COLO829 (cell line): ENCODE measurements around the gene IGSF23.

ENCODE experiments used
- DNase-seq: peaks from one replicate; pipeline ENCODE4 v3.0.0; 2012; ENCODE audit warnings: low spot score

The IGSF23 gene

GRCh38 chr19:44641501-44642265 lies 28.3 kb downstream of the IGSF23 start:
- DNase-seq = no peak

- no peak for DNase-seq
These were observed 29.0 kb downstream of the IGSF23 start for GRCh38 chr19:44642377-44642776.

GRCh38 chr19:44643605-44644401 lies 30.4 kb downstream of the IGSF23 start, which contains the start of gene PVR:
TSS of gene PVR (plus strand) at chr19:44643910. CDS start at chr19:44644097, 187 bp downstream.
- peak; percentile 84 for DNase-seq

GRCh38 chr19:44644402-44645016 lies 31.1 kb downstream of the IGSF23 start:
- DNase-seq = no peak

GRCh38 chr19:44645407-44646048 lies 32.2 kb downstream of the IGSF23 start:
- no peak for DNase-seq

GRCh38 chr19:44646049-44646416 lies 32.7 kb downstream of the IGSF23 start:
- no peak for DNase-seq

- DNase-seq = no peak
These were observed 33.8 kb downstream of the IGSF23 start for GRCh38 chr19:44647144-44647543.

- no peak for DNase-seq
These were observed 35.4 kb downstream of the IGSF23 start for GRCh38 chr19:44648631-44649251.

- DNase-seq = no peak
These were observed 36.3 kb downstream of the IGSF23 start for GRCh38 chr19:44649578-44650145.

- DNase-seq = no peak
These were observed 40.0 kb downstream of the IGSF23 start for GRCh38 chr19:44653343-44653742.

- DNase-seq = no peak
These were observed 40.8 kb downstream of the IGSF23 start for GRCh38 chr19:44653977-44654774.

GRCh38 chr19:44657211-44657921 lies 44.0 kb downstream of the IGSF23 start:
- peak; percentile 54 for DNase-seq

GRCh38 chr19:44658069-44658733 lies 44.8 kb downstream of the IGSF23 start:
- no peak for DNase-seq

GRCh38 chr19:44660081-44660480 lies 46.7 kb downstream of the IGSF23 start:
- no peak for DNase-seq

- no peak for DNase-seq
These were observed 47.8 kb downstream of the IGSF23 start for GRCh38 chr19:44661205-44661604.

- DNase-seq = no peak
These were observed 48.5 kb downstream of the IGSF23 start for GRCh38 chr19:44661904-44662303.

GRCh38 chr19:44662691-44663385 lies 49.5 kb downstream of the IGSF23 start:
- DNase-seq = no peak

- DNase-seq = no peak
These were observed 50.6 kb downstream of the IGSF23 start for GRCh38 chr19:44663996-44664395.

- DNase-seq = no peak
These were observed 51.6 kb downstream of the IGSF23 start for GRCh38 chr19:44664976-44665375.
